HepG2 (cell line): ENCODE data around the gene PRKAG1. TPM values are rescaled to one million over a fixed set of nuclear protein-coding genes. Genes with fewer than 3 reads are reported as not detected.

Experiments used
- DR1 ChIP-seq: sonication (generic); formaldehyde crosslinking; IDR thresholded peaks from 2 replicates; pipeline ENCODE4 v1.8.0; 2021; ENCODE audit warnings: mild to moderate bottlenecking, missing genetic modification reagents, inconsistent platforms
- ELF4 ChIP-seq: sonication (generic); formaldehyde crosslinking; IDR thresholded peaks from 2 replicates; pipeline ENCODE4 v1.5.0; 2020; ENCODE audit warnings: missing genetic modification reagents, mild to moderate bottlenecking, moderate library complexity, borderline replicate concordance
- HMGA1 ChIP-seq: sonication (generic); formaldehyde crosslinking; conservative IDR thresholded peaks from 2 replicates; pipeline ENCODE4 v1.4.0; 2020; ENCODE audit warnings: missing genetic modification reagents
- HNF1B ChIP-seq: sonication (generic); formaldehyde crosslinking; IDR thresholded peaks from 2 replicates; pipeline ENCODE4 v1.5.1; 2020; ENCODE audit warnings: mild to moderate bottlenecking, moderate library complexity, missing genetic modification reagents
- KLF15 ChIP-seq: sonication (generic); formaldehyde crosslinking; IDR thresholded peaks from 2 replicates; pipeline ENCODE4 v1.8.1; 2023; ENCODE audit warnings: borderline replicate concordance, mild to moderate bottlenecking, inconsistent platforms, missing genetic modification reagents, mixed read lengths
- MTF2 ChIP-seq: sonication (generic); formaldehyde crosslinking; IDR thresholded peaks from 2 replicates; pipeline ENCODE4 v1.5.0; 2020; ENCODE audit warnings: missing genetic modification reagents, borderline replicate concordance
- RNF219 ChIP-seq: sonication (generic); formaldehyde crosslinking; IDR thresholded peaks from 2 replicates; pipeline ENCODE4 v1.5.0; 2020; ENCODE audit warnings: mild to moderate bottlenecking, missing genetic modification reagents
- SIN3A ChIP-seq: IDR thresholded peaks from 2 replicates; pipeline ENCODE4 v1.6.1; 2011; ENCODE audit warnings: low read depth, mild to moderate bottlenecking, control low read depth, low read length, borderline replicate concordance
- STAG1 ChIP-seq: sonication (generic); formaldehyde crosslinking; IDR thresholded peaks from 2 replicates; pipeline ENCODE4 v1.4.0; 2020; ENCODE audit warnings: missing genetic modification reagents
- ZNF30 ChIP-seq: sonication (generic); formaldehyde crosslinking; IDR thresholded peaks from 2 replicates; pipeline ENCODE4 v1.5.0; 2020; ENCODE audit warnings: mild to moderate bottlenecking, missing genetic modification reagents
- ZNF570 ChIP-seq: sonication (generic); formaldehyde crosslinking; IDR thresholded peaks from 2 replicates; pipeline ENCODE4 v1.4.0; 2020; ENCODE audit warnings: mild to moderate bottlenecking, missing genetic modification reagents, borderline replicate concordance
- polyA plus RNA-seq, 8 experiments: library from polyadenylated mRNA; depleted of rRNA in 3 of 8; stranded (reverse) in 7 of 8; unstranded in 1 of 8; fragments of >200 nt; fragmentation: Illumina TruSeq in 4 of 8; extraction: Trizol in 4 of 8; gene quantifications; 2 replicates each; pipeline versions ENCODE4 v1.2.1 to v1.2.3, GENCODE V29; 2011 to 2016; ENCODE audit warnings: low read depth in 4 of 8, missing spikeins in 1 of 8, mixed read lengths in 1 of 8; ENCODE audit not compliant: insufficient read depth in 1 of 8
- total RNA-seq, 5 experiments: library from RNA; depleted of rRNA; stranded (reverse); fragments of >200 nt; fragmentation: Illumina TruSeq; extraction: Trizol; gene quantifications; 2 replicates each; pipeline ENCODE4 v1.2.3, GENCODE V29; 2016; ENCODE audit warnings: low read depth in 1 of 5
- TF ChIP-seq, protein P1 (sequence below), 2 experiments: sonication (generic) in 1 of 2; formaldehyde crosslinking in 1 of 2; IDR thresholded peaks; 2 replicates each; pipeline versions ENCODE4 v1.5.1 to v1.6.1; 2011 to 2020; ENCODE audit warnings: borderline replicate concordance in 1 of 2, low read depth in 1 of 2, low read length in 1 of 2, mild to moderate bottlenecking in 1 of 2, missing genetic modification reagents in 1 of 2, moderate library complexity in 1 of 2
- TF ChIP-seq, protein P2 (sequence below): sonication (generic); formaldehyde crosslinking; IDR thresholded peaks from 2 replicates; pipeline ENCODE4 v1.5.0; 2020; ENCODE audit warnings: missing genetic modification reagents
- TF ChIP-seq, protein P3 (sequence below): sonication (generic); formaldehyde crosslinking; IDR thresholded peaks from 2 replicates; pipeline ENCODE4 v1.4.0; 2020; ENCODE audit warnings: mild to moderate bottlenecking, missing genetic modification reagents, borderline replicate concordance

Gene PRKAG1
- total and polyA plus RNA-seq, 2 of the 13 experiments (the other 11 are each of a cell fraction or from before 2014, with no cell fraction given) = 26.1 to 32.8 TPM

- TF ChIP-seq RNF219 = no peak
- no peak for TF ChIP-seq KLF15
- TF ChIP-seq, protein P1, sequence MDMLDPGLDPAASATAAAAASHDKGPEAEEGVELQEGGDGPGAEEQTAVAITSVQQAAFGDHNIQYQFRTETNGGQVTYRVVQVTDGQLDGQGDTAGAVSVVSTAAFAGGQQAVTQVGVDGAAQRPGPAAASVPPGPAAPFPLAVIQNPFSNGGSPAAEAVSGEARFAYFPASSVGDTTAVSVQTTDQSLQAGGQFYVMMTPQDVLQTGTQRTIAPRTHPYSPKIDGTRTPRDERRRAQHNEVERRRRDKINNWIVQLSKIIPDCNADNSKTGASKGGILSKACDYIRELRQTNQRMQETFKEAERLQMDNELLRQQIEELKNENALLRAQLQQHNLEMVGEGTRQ (IDR thresholded peaks at IDR 0.05; ENCODE audit: low read depth, low read length) = no peak
- TF ChIP-seq, protein P1 (CRISPR knock-in tag; IDR thresholded peaks at IDR 0.05; ENCODE audit: borderline replicate concordance) = 0 out of 2 replicates have a peak, but pooled peaks have one; percentile 2
- 0 out of 2 replicates have a peak, but pooled peaks have one; percentile 68 for TF ChIP-seq HNF1B (CRISPR knock-in tag)
- TF ChIP-seq, protein P2, sequence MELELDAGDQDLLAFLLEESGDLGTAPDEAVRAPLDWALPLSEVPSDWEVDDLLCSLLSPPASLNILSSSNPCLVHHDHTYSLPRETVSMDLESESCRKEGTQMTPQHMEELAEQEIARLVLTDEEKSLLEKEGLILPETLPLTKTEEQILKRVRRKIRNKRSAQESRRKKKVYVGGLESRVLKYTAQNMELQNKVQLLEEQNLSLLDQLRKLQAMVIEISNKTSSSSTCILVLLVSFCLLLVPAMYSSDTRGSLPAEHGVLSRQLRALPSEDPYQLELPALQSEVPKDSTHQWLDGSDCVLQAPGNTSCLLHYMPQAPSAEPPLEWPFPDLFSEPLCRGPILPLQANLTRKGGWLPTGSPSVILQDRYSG (CRISPR knock-in tag) = no peak
- no peak for TF ChIP-seq HMGA1 (CRISPR knock-in tag)
- no peak for TF ChIP-seq ZNF30 (CRISPR knock-in tag)
- no peak for TF ChIP-seq ZNF570 (CRISPR knock-in tag)
- TF ChIP-seq, protein P3, sequence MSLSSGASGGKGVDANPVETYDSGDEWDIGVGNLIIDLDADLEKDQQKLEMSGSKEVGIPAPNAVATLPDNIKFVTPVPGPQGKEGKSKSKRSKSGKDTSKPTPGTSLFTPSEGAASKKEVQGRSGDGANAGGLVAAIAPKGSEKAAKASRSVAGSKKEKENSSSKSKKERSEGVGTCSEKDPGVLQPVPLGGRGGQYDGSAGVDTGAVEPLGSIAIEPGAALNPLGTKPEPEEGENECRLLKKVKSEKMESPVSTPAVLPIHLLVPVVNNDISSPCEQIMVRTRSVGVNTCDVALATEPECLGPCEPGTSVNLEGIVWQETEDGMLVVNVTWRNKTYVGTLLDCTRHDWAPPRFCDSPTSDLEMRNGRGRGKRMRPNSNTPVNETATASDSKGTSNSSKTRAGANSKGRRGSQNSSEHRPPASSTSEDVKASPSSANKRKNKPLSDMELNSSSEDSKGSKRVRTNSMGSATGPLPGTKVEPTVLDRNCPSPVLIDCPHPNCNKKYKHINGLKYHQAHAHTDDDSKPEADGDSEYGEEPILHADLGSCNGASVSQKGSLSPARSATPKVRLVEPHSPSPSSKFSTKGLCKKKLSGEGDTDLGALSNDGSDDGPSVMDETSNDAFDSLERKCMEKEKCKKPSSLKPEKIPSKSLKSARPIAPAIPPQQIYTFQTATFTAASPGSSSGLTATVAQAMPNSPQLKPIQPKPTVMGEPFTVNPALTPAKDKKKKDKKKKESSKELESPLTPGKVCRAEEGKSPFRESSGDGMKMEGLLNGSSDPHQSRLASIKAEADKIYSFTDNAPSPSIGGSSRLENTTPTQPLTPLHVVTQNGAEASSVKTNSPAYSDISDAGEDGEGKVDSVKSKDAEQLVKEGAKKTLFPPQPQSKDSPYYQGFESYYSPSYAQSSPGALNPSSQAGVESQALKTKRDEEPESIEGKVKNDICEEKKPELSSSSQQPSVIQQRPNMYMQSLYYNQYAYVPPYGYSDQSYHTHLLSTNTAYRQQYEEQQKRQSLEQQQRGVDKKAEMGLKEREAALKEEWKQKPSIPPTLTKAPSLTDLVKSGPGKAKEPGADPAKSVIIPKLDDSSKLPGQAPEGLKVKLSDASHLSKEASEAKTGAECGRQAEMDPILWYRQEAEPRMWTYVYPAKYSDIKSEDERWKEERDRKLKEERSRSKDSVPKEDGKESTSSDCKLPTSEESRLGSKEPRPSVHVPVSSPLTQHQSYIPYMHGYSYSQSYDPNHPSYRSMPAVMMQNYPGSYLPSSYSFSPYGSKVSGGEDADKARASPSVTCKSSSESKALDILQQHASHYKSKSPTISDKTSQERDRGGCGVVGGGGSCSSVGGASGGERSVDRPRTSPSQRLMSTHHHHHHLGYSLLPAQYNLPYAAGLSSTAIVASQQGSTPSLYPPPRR (CRISPR knock-in tag) = peak; percentile 58; the same call in 1 of the 2 replicates
- no peak for TF ChIP-seq STAG1 (CRISPR knock-in tag)
- no peak for TF ChIP-seq MTF2 (CRISPR knock-in tag)
- TF ChIP-seq ELF4 = no peak; the same call in 1 of the 2 replicates
- TF ChIP-seq SIN3A = peak; percentile 91
- peak; percentile 66 for TF ChIP-seq DR1
Observed at GRCh38 chr12:48957141-48958048, 61.2 kb downstream of the PRKAG1 start, which contains the start of gene ARF3 (continued).
